CD14-positive monocyte (primary cell): ENCODE data around the gene RELL2. TPM values are rescaled to one million over a fixed set of nuclear protein-coding genes. Genes with fewer than 3 reads are reported as not detected.
A peak's percentile ranks its signal among the peaks of the same experiment; 100 is the strongest.

Experiments used
- DNase-seq, 3 donors: peaks; one replicate each; pipeline ENCODE4 v3.0.0-alpha.2; 2011 to 2022
- H2AFZ ChIP-seq: 2 replicates; pipeline ENCODE4 v1.6.0; 2012; ENCODE audit warnings: mild to moderate bottlenecking, low read depth, low read length, inconsistent platforms; ENCODE audit not compliant: insufficient read depth, poor library complexity, severe bottlenecking
- H3K27ac ChIP-seq, 2 donors: 1 replicate in 1 of 2; 2 replicates in 1 of 2; pipeline ENCODE4 v1.5.1; 2012 to 2013; ENCODE audit warnings: low read length in 2 of 2, control low read depth in 1 of 2, inconsistent platforms in 1 of 2, low read depth in 1 of 2, mild to moderate bottlenecking in 1 of 2
- H3K27me3 ChIP-seq, 2 donors: one replicate each; pipeline versions ENCODE4 v1.6.0 to v1.6.1; 2011 to 2013; ENCODE audit warnings: low read length in 2 of 2; ENCODE audit not compliant: control insufficient read depth in 2 of 2, insufficient read depth in 2 of 2
- H3K36me3 ChIP-seq, 2 donors: replicated peaks in 1 of 2; 1 replicate in 1 of 2; 2 replicates in 1 of 2; pipeline versions ENCODE4 v1.5.1 to v1.6.1; 2012 to 2013; ENCODE audit warnings: low read length in 2 of 2, control low read depth in 1 of 2, inconsistent platforms in 1 of 2, mild to moderate bottlenecking in 1 of 2; ENCODE audit not compliant: insufficient read depth in 2 of 2, control insufficient read depth in 1 of 2
- H3K4me1 ChIP-seq, 2 donors: 1 replicate in 1 of 2; 2 replicates in 1 of 2; pipeline versions ENCODE4 v1.5.1 to v1.6.1; 2012 to 2013; ENCODE audit warnings: low read length in 2 of 2, control low read depth in 1 of 2, inconsistent platforms in 1 of 2, mild to moderate bottlenecking in 1 of 2, moderate library complexity in 1 of 2; ENCODE audit not compliant: insufficient read depth in 2 of 2, control insufficient read depth in 1 of 2
- H3K4me2 ChIP-seq: replicated peaks from 2 replicates; pipeline ENCODE3; 2012; ENCODE audit warnings: low read length, moderate library complexity, mild to moderate bottlenecking; ENCODE audit not compliant: poor library complexity, severe bottlenecking; ENCODE audit errors: extremely low read depth
- H3K4me3 ChIP-seq, 3 experiments: fragments of 200-600 bp in 1 of 3; sonication (generic) in 1 of 3; replicated peaks in 1 of 3; 1 replicate in 2 of 3; 2 replicates in 1 of 3; pipeline ENCODE4 v1.5.1; 2011 to 2013; ENCODE audit warnings: low read length in 3 of 3, mild to moderate bottlenecking in 3 of 3, control low read depth in 2 of 3, low read depth in 2 of 3, inconsistent platforms in 1 of 3, moderate library complexity in 1 of 3
- H3K79me2 ChIP-seq: 2 replicates; pipeline ENCODE4 v1.6.0; 2012; ENCODE audit warnings: mild to moderate bottlenecking, control low read depth, inconsistent platforms, low read length, moderate library complexity; ENCODE audit not compliant: insufficient read depth
- H3K9ac ChIP-seq: 2 replicates; pipeline ENCODE4 v1.6.0; 2017; ENCODE audit warnings: low read length, mild to moderate bottlenecking; ENCODE audit not compliant: insufficient read depth, poor library complexity, severe bottlenecking
- H3K9me3 ChIP-seq, 2 donors: replicated peaks in 1 of 2; 1 replicate in 1 of 2; 2 replicates in 1 of 2; pipeline versions ENCODE4 v1.5.1 to v1.6.1; 2012 to 2013; ENCODE audit warnings: low read length in 2 of 2, control low read depth in 1 of 2; ENCODE audit not compliant: control insufficient read depth in 1 of 2, insufficient read depth in 1 of 2
- H4K20me1 ChIP-seq: 2 replicates; pipeline ENCODE4 v1.6.0; 2012; ENCODE audit warnings: mild to moderate bottlenecking, low read length, control low read depth, moderate library complexity; ENCODE audit not compliant: insufficient read depth
- H3K27ac Mint-ChIP-seq, 7 donors: one replicate each; pipeline ENCODE4 v1.8.0; 2020; ENCODE audit warnings: mild to moderate bottlenecking in 7 of 7, mixed read lengths in 7 of 7, moderate library complexity in 6 of 7, inconsistent platforms in 2 of 7
- H3K27me3 Mint-ChIP-seq, 3 donors: one replicate each; pipeline ENCODE4 v1.8.0; 2021 to 2022; ENCODE audit warnings: low read depth in 3 of 3, mild to moderate bottlenecking in 3 of 3, mixed read lengths in 3 of 3, moderate library complexity in 3 of 3, inconsistent platforms in 1 of 3
- H3K36me3 Mint-ChIP-seq, 2 donors: one replicate each; pipeline ENCODE4 v1.8.0; 2020; ENCODE audit warnings: mixed read lengths in 2 of 2, inconsistent platforms in 1 of 2, mild to moderate bottlenecking in 1 of 2
- H3K4me1 Mint-ChIP-seq: one replicate; pipeline ENCODE4 v1.8.0; 2020; ENCODE audit warnings: mild to moderate bottlenecking, mixed read lengths
- H3K4me3 Mint-ChIP-seq, 2 donors: one replicate each; pipeline ENCODE4 v1.8.0; 2020; ENCODE audit warnings: mild to moderate bottlenecking in 2 of 2, mixed read lengths in 2 of 2, moderate library complexity in 1 of 2
- H3K9me3 Mint-ChIP-seq, 7 donors: one replicate each; pipeline ENCODE4 v1.8.0; 2020 to 2022; ENCODE audit warnings: mixed read lengths in 7 of 7, mild to moderate bottlenecking in 6 of 7, moderate library complexity in 6 of 7, inconsistent platforms in 2 of 7
- CTCF ChIP-seq: fragments of 200-600 bp; IDR thresholded peaks from one replicate; pipeline ENCODE4 v1.8.0; 2022; ENCODE audit warnings: antibody characterized with exemption, mild to moderate bottlenecking
- WGBS: methylation state at CpG from one replicate; pipeline ENCODE4 v1.1.5; 2013; ENCODE audit warnings: missing lambda C conversion rate; ENCODE audit not compliant: insufficient coverage; 5-methylcytosine and 5-hydroxymethylcytosine counted together
- intact Hi-C, 2 donors: fragments of 100-400 bp; cut with micrococcal nuclease; formaldehyde crosslinking; loops; one replicate each; pipeline versions ENCODE4 v1.15.0 to v1.15.1; 2023
- polyA plus RNA-seq, 3 donors: library from polyadenylated mRNA; depleted of rRNA in 1 of 3; unstranded in 2 of 3; stranded (reverse) in 1 of 3; fragments of 300-500 nt in 2 of 3; fragments of >200 nt in 1 of 3; fragmentation: Illumina TruSeq in 2 of 3; gene quantifications; 1 replicate in 2 of 3; 2 replicates in 1 of 3; pipeline ENCODE4 v1.2.3, GENCODE V29; 2012 to 2021

Gene RELL2
- polyA plus RNA-seq, 3 donors = 1.0 to 17.3 (median 1.3) TPM

GRCh38 chr5:141596867-141597266 is 39.9 kb upstream of the RELL2 start:
- Histone ChIP-seq H3K4me1 (peaks cover 49 to 66% of the 10 kb centered on the region in 2 donors), H3K4me3 (no peak overlapping the region), H3K9ac (no peak overlapping the region), H3K27me3 (no peaks in the 10 kb centered on the region), H3K36me3 (peaks cover 6 to 27% of the 10 kb centered on the region in 2 donors), H3K4me2 (no peak overlapping the region), H3K79me2 (peaks cover 100% of the 10 kb centered on the region), H3K27ac (peak overlapping the region in 1 of 2 donors; percentile 69), H2AFZ (no peak overlapping the region), H3K9me3 (peaks cover 0 to 6% of the 10 kb centered on the region in 2 donors), H4K20me1 (peaks cover 29% of the 10 kb centered on the region)
- TF ChIP-seq CTCF = no peak
- Mint-ChIP-seq H3K36me3 (peaks cover 35 to 46% of the 10 kb centered on the region in 2 donors), H3K4me1 (peaks cover 57% of the 10 kb centered on the region), H3K27ac (peak overlapping the region; percentile 72 to 94 (median 88)), H3K4me3 (no peak overlapping the region), H3K27me3 (no peaks in the 10 kb centered on the region), H3K9me3 (peaks cover 9 to 14% (median 10%) of the 10 kb centered on the region in 7 donors)
- no peak for DNase-seq
- WGBS = no CpG with 5 or more reads among the region's 1 CpG
- intact Hi-C loops = no loop called here

- H3K4me3 ChIP-seq = no peak overlapping the region
Measured at GRCh38 chr5:141597394-141597793, 39.4 kb upstream of the RELL2 start.

More at GRCh38 chr5:141597394-141597793, 39.4 kb upstream of the RELL2 start:
- H3K9me3 Mint-ChIP-seq = peaks cover 9 to 14% (median 10%) of the 10 kb centered on the region in 7 donors
- Histone ChIP-seq H3K79me2 (peaks cover 100% of the 10 kb centered on the region), H3K9ac (no peak overlapping the region), H2AFZ (no peak overlapping the region), H4K20me1 (peaks cover 29% of the 10 kb centered on the region), H3K4me1 (peaks cover 52 to 66% of the 10 kb centered on the region in 2 donors), H3K4me2 (no peak overlapping the region), H3K9me3 (peaks cover 0 to 6% of the 10 kb centered on the region in 2 donors), H3K27ac (peak overlapping the region in 1 of 2 donors; percentile 69), H3K27me3 (no peaks in the 10 kb centered on the region), H3K36me3 (peaks cover 6 to 27% of the 10 kb centered on the region in 2 donors)
- H3K4me3 Mint-ChIP-seq = no peak overlapping the region
- intact Hi-C loops = no loop called here
- WGBS = 0% methylated on average over 1 of the region's 2 CpGs
- no peaks in the 10 kb centered on the region for H3K27me3 Mint-ChIP-seq
- DNase-seq = peak; percentile 54 to 88 (median 81)
- H3K36me3 Mint-ChIP-seq = peaks cover 35 to 46% of the 10 kb centered on the region in 2 donors
- peak overlapping the region; percentile 83 to 94 (median 89) for H3K27ac Mint-ChIP-seq
- H3K4me1 Mint-ChIP-seq = peaks cover 58% of the 10 kb centered on the region
- TF ChIP-seq CTCF = no peak
